H1 (cell line): ENCODE data around the gene HS6ST3. TPM values are rescaled to one million over a fixed set of nuclear protein-coding genes. Genes with fewer than 3 reads are reported as not detected.

ENCODE experiments used
- CTCF ChIA-PET: fragments of 300-600 bp; sonication (Branson Sonifier 250); formaldehyde crosslinking; loops from one replicate; lab custom pipeline; 2021; ENCODE audit not compliant: partially characterized antibody; lab: Charles Lee
- POLR2A ChIA-PET: fragments of 300-600 bp; sonication (Branson Sonifier 250); formaldehyde crosslinking; loops from one replicate; lab custom pipeline; 2021; ENCODE audit warnings: inconsistent platforms; ENCODE audit not compliant: partially characterized antibody; lab: Charles Lee
- DNase-seq, 2 experiments: peaks; one replicate each; pipeline versions ENCODE4 v3.0.0 to v3.0.0-alpha.2; 2010 to 2022; ENCODE audit warnings: low spot score in 2 of 2, low read depth in 1 of 2, mixed read lengths in 1 of 2
- FAIRE-seq: peaks from 2 replicates; lab custom pipeline; 2011; peaks lifted over from hg19 to GRCh38; lab: Jason Lieb, UNC
- H2AFZ ChIP-seq: 2 replicates; pipeline ENCODE4 v1.8.1; 2012; ENCODE audit warnings: low read length, inconsistent platforms
- H2AK5ac ChIP-seq: 2 replicates; pipeline ENCODE4 v1.6.1; 2013; ENCODE audit warnings: low read depth, low read length
- H2BK120ac ChIP-seq: replicated peaks from 2 replicates; pipeline ENCODE3; 2013; ENCODE audit warnings: low read depth, low read length, inconsistent platforms
- H2BK12ac ChIP-seq: 2 replicates; pipeline ENCODE4 v1.6.1; 2013; ENCODE audit warnings: low read depth, low read length
- H2BK15ac ChIP-seq: 2 replicates; pipeline ENCODE4 v1.6.1; 2013; ENCODE audit warnings: low read length
- H2BK20ac ChIP-seq: 2 replicates; pipeline ENCODE4 v1.6.1; 2013; ENCODE audit warnings: low read length
- H2BK5ac ChIP-seq: 2 replicates; pipeline ENCODE4 v1.6.1; 2013; ENCODE audit warnings: low read depth, low read length
- H3K14ac ChIP-seq: 2 replicates; pipeline ENCODE4 v1.6.1; 2013; ENCODE audit warnings: inconsistent platforms; ENCODE audit not compliant: insufficient read length
- H3K18ac ChIP-seq: 2 replicates; pipeline ENCODE4 v1.6.1; 2013; ENCODE audit warnings: low read length; ENCODE audit errors: extremely low read depth
- H3K23ac ChIP-seq: 2 replicates; pipeline ENCODE4 v1.6.1; 2013; ENCODE audit warnings: inconsistent platforms; ENCODE audit not compliant: insufficient read length
- H3K23me2 ChIP-seq: 2 replicates; pipeline ENCODE4 v1.6.1; 2013; ENCODE audit warnings: low read depth, low read length
- H3K27ac ChIP-seq: 2 replicates; pipeline ENCODE4 v1.6.1; 2011; ENCODE audit warnings: low read depth, low read length, inconsistent platforms
- H3K27me3 ChIP-seq, 4 experiments: replicated peaks in 1 of 4; 1 replicate in 1 of 4; 2 replicates in 3 of 4; pipeline versions ENCODE4 v1.6.1 to v1.8.1; 2011 to 2013; ENCODE audit warnings: low read length in 3 of 4, mild to moderate bottlenecking in 3 of 4, inconsistent platforms in 2 of 4, mixed read lengths in 2 of 4, moderate library complexity in 1 of 4; ENCODE audit not compliant: control insufficient read depth in 3 of 4, insufficient read depth in 3 of 4; ENCODE audit errors: extremely low read depth in 1 of 4
- H3K36me3 ChIP-seq, 4 experiments: 2 replicates each; pipeline versions ENCODE4 v1.6.1 to v1.8.1; 2011 to 2013; ENCODE audit warnings: mild to moderate bottlenecking in 4 of 4, low read length in 3 of 4, moderate library complexity in 2 of 4, control low read depth in 1 of 4, inconsistent platforms in 1 of 4; ENCODE audit not compliant: insufficient read depth in 4 of 4, control insufficient read depth in 2 of 4
- H3K4ac ChIP-seq: replicated peaks from 2 replicates; pipeline ENCODE3; 2013; ENCODE audit warnings: low read length, low read depth, mixed read lengths, inconsistent platforms; ENCODE audit not compliant: insufficient read length
- H3K4me1 ChIP-seq, 4 experiments: replicated peaks in 1 of 4; 1 replicate in 1 of 4; 2 replicates in 3 of 4; pipeline versions ENCODE4 v1.6.1 to v1.8.1; 2011 to 2013; ENCODE audit warnings: low read length in 3 of 4, inconsistent platforms in 2 of 4, mixed read lengths in 1 of 4; ENCODE audit not compliant: insufficient read depth in 4 of 4, control insufficient read depth in 3 of 4
- H3K4me2 ChIP-seq, 2 experiments: 2 replicates each; pipeline versions ENCODE4 v1.6.1 to v1.8.1; 2011 to 2013; ENCODE audit warnings: low read depth in 2 of 2, low read length in 2 of 2, control low read depth in 1 of 2, inconsistent platforms in 1 of 2, mild to moderate bottlenecking in 1 of 2; ENCODE audit not compliant: insufficient read depth in 1 of 2
- H3K4me3 ChIP-seq, 4 experiments: fragments of 200-600, 300-600 bp in 1 of 4; sonication (generic), shearing (Covaris generic), sonication (Bioruptor Twin) in 1 of 4; 2 replicates each; pipeline versions ENCODE4 v1.5.1 to v1.8.1; 2011 to 2016; ENCODE audit warnings: low read length in 4 of 4, low read depth in 3 of 4, control low read depth in 2 of 4, inconsistent platforms in 2 of 4, mild to moderate bottlenecking in 2 of 4, mixed read lengths in 1 of 4, moderate library complexity in 1 of 4; ENCODE audit not compliant: insufficient read depth in 2 of 4; ENCODE audit errors: extremely low read depth in 1 of 4
- H3K56ac ChIP-seq: replicated peaks from 2 replicates; pipeline ENCODE3; 2013; ENCODE audit warnings: low read depth, mild to moderate bottlenecking, mixed read lengths, low read length, inconsistent platforms; ENCODE audit not compliant: insufficient read length
- H3K79me1 ChIP-seq: 2 replicates; pipeline ENCODE4 v1.6.1; 2013; ENCODE audit warnings: low read depth, low read length, control low read depth
- H3K79me2 ChIP-seq, 2 experiments: 2 replicates each; pipeline versions ENCODE4 v1.6.1 to v1.8.1; 2012 to 2013; ENCODE audit warnings: low read length in 2 of 2, mild to moderate bottlenecking in 2 of 2, inconsistent platforms in 1 of 2; ENCODE audit not compliant: insufficient read depth in 2 of 2, control insufficient read depth in 1 of 2
- H3K9ac ChIP-seq, 4 experiments: replicated peaks in 1 of 4; 1 replicate in 1 of 4; 2 replicates in 3 of 4; pipeline versions ENCODE4 v1.6.1 to v1.8.1; 2011 to 2013; ENCODE audit warnings: low read depth in 3 of 4, low read length in 3 of 4, control low read depth in 2 of 4, mild to moderate bottlenecking in 2 of 4, moderate library complexity in 2 of 4, inconsistent platforms in 1 of 4; ENCODE audit errors: extremely low read depth in 1 of 4
- H3K9me3 ChIP-seq, 2 experiments: 2 replicates each; pipeline versions ENCODE4 v1.6.1 to v1.8.1; 2012 to 2013; ENCODE audit warnings: mild to moderate bottlenecking in 2 of 2, moderate library complexity in 2 of 2, control low read depth in 1 of 2, inconsistent platforms in 1 of 2, low read depth in 1 of 2, low read length in 1 of 2, mixed read lengths in 1 of 2; ENCODE audit not compliant: insufficient read depth in 2 of 2
- H4K20me1 ChIP-seq, 2 experiments: replicated peaks in 1 of 2; 2 replicates each; pipeline versions ENCODE3 to v1.8.1; 2011 to 2013; ENCODE audit warnings: inconsistent platforms in 2 of 2, low read length in 2 of 2, mild to moderate bottlenecking in 1 of 2; ENCODE audit not compliant: insufficient read depth in 2 of 2, control insufficient read depth in 1 of 2
- H4K5ac ChIP-seq: 2 replicates; pipeline ENCODE4 v1.6.1; 2013; ENCODE audit warnings: low read length, low read depth, mixed read lengths, inconsistent platforms; ENCODE audit not compliant: insufficient read length
- H4K8ac ChIP-seq: 2 replicates; pipeline ENCODE4 v1.8.0; 2013; ENCODE audit warnings: mild to moderate bottlenecking, moderate library complexity, low read length, inconsistent platforms; ENCODE audit not compliant: insufficient read depth; ENCODE audit errors: extremely low read depth
- H4K91ac ChIP-seq: replicated peaks from 2 replicates; pipeline ENCODE3; 2013; ENCODE audit warnings: low read length, mixed read lengths, inconsistent platforms; ENCODE audit not compliant: insufficient read length
- ASH2L ChIP-seq: fragments of 200-600, 300-600 bp; sonication (generic); IDR thresholded peaks from one replicate; pipeline ENCODE4 v1.7.1; 2017; ENCODE audit warnings: low read length
- BACH1 ChIP-seq: IDR thresholded peaks from 2 replicates; pipeline ENCODE4 v1.6.1; 2012; ENCODE audit warnings: low read length, improper control_type of control experiment
- FOSL1 ChIP-seq: IDR thresholded peaks from 2 replicates; pipeline ENCODE4 v1.6.1; 2011; ENCODE audit warnings: mild to moderate bottlenecking, low read depth, low read length, moderate library complexity; ENCODE audit not compliant: insufficient read depth
- HDAC6 ChIP-seq: IDR thresholded peaks from one replicate; pipeline ENCODE4 v1.7.1; 2012; ENCODE audit warnings: low read depth, mild to moderate bottlenecking, inconsistent platforms, low read length, moderate library complexity
- KDM1A ChIP-seq: fragments of 200-600, 300-600 bp; sonication (generic); IDR thresholded peaks from 2 replicates; pipeline ENCODE4 v1.7.1; 2016; ENCODE audit warnings: mild to moderate bottlenecking, low read length, borderline replicate concordance
- KDM4A ChIP-seq: IDR thresholded peaks from one replicate; pipeline ENCODE4 v1.7.1; 2012; ENCODE audit warnings: low read depth, mild to moderate bottlenecking, moderate library complexity, low read length, inconsistent platforms; ENCODE audit not compliant: severe bottlenecking
- PHF8 ChIP-seq: fragments of 200-600 bp; sonication (generic); conservative IDR thresholded peaks from 2 replicates; pipeline ENCODE4 v1.7.1; 2012; ENCODE audit warnings: low read depth, mild to moderate bottlenecking, inconsistent platforms, low read length, moderate library complexity
- POLR2A ChIP-seq, 2 experiments: IDR thresholded peaks; 1 replicate in 1 of 2; 2 replicates in 1 of 2; pipeline ENCODE4 v1.6.1; 2011; ENCODE audit warnings: low read depth in 2 of 2, low read length in 2 of 2, mild to moderate bottlenecking in 2 of 2; ENCODE audit errors: control extremely low read depth in 1 of 2
- POLR2AphosphoS5 ChIP-seq: IDR thresholded peaks from 2 replicates; pipeline ENCODE4 v1.6.1; 2011; ENCODE audit warnings: low read depth, low read length
- RAD21 ChIP-seq, 2 experiments: IDR thresholded peaks in 1 of 2; conservative IDR thresholded peaks in 1 of 2; 2 replicates each; pipeline ENCODE4 v1.6.1; 2011; ENCODE audit warnings: low read depth in 2 of 2, low read length in 2 of 2, improper control_type of control experiment in 1 of 2, inconsistent platforms in 1 of 2, mild to moderate bottlenecking in 1 of 2, moderate library complexity in 1 of 2
- SUZ12 ChIP-seq: fragments of 200-600 bp; sonication (generic); IDR thresholded peaks from 2 replicates; pipeline ENCODE4 v1.6.1; 2012; ENCODE audit warnings: mild to moderate bottlenecking, inconsistent platforms, low read length, moderate library complexity, mixed read lengths
- ZNF274 ChIP-seq: IDR thresholded peaks from 2 replicates; pipeline ENCODE4 v1.7.0; 2012; ENCODE audit warnings: low read length, borderline replicate concordance; ENCODE audit errors: extremely low read depth
- whole genome bisulfite sequencing, 2 experiments: shearing (Covaris generic) in 1 of 2; methylation state at CpG; one replicate each; pipeline versions ENCODE4 v1.1.6 to v1.1.7; 2013 to 2015; ENCODE audit warnings: low lambda C conversion rate in 2 of 2, mixed read lengths in 2 of 2, inconsistent platforms in 1 of 2, low coverage in 1 of 2, missing lambda C conversion rate in 1 of 2; ENCODE audit not compliant: insufficient replicate concordance in 2 of 2, insufficient coverage in 1 of 2, insufficient read length in 1 of 2; ENCODE audit errors: extremely low coverage in 1 of 2, missing lambda C conversion rate in 1 of 2; 5-methylcytosine and 5-hydroxymethylcytosine counted together
- polyA plus RNA-seq, 7 experiments: library from polyadenylated mRNA; depleted of rRNA in 3 of 7; stranded (reverse) in 5 of 7; unstranded in 2 of 7; fragments of >200 nt in 5 of 7; fragments of 200-250 nt in 2 of 7; gene quantifications; 1 replicate in 5 of 7; 2 replicates in 1 of 7; 4 replicates in 1 of 7; pipeline versions ENCODE4 v1.2.1 to v1.2.3, GENCODE V29; 2011 to 2013; ENCODE audit warnings: missing spikeins in 2 of 7, mixed read lengths in 2 of 7
- total RNA-seq: library from RNA; stranded (reverse); fragmentation: NEBNext Ultra II Directional; extraction: Animal tissue kit (Norgen Biotek cat#: 25700); gene quantifications from 2 replicates; pipeline ENCODE4 v1.2.1, GENCODE V29; 2021

HS6ST3 gene
- total and polyA plus RNA-seq, 2 of the 8 experiments (the other 6 are each of a cell fraction or from before 2014, with no cell fraction given), result 0.45 to 1.2 TPM

DNA sequence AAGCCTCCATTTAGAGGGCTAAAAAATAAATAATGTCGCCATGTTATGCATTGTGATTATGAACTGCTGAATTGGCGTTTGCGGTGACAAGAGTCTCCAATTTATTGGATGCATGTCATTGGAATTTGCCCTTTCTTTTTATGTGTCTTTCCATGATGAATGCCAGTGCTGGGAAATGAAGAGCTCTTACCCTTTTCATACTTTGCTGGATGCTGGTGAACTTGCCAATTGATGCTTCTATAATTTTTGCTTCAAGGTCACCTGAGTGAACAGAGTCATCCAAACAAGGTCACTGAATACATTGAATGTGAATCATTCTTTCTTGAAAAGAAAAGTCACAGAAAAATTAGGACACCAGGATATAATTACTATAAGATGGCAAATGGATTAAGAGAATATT, 556.2 kb downstream of the HS6ST3 start:
- no peaks in the 10 kb centered on the region for H3K23me2 ChIP-seq
- H4K91ac ChIP-seq, result no peak overlapping the region
- H3K27ac ChIP-seq, result no peak overlapping the region
- H4K5ac ChIP-seq, result no peak overlapping the region
- H2AFZ ChIP-seq, result no peak overlapping the region
- H4K20me1 ChIP-seq, result no peaks in the 10 kb centered on the region
- no peak overlapping the region for H3K4me3 ChIP-seq
- no peak overlapping the region for H2AK5ac ChIP-seq
- FAIRE-seq, result no peak
- no peak for DNase-seq
- no peaks in the 10 kb centered on the region for H3K27me3 ChIP-seq
- no peak overlapping the region for H2BK12ac ChIP-seq
- ChIA-PET CTCF (no interaction called here), POLR2A (no interaction called here)
- 96% methylated on average over 3 of the region's 3 CpGs; no CpG with 5 or more reads in 1 of the 2 experiments for WGBS, 2 experiments
- H2BK120ac ChIP-seq, result no peak overlapping the region
- H3K4me2 ChIP-seq, result no peak overlapping the region
- H3K79me2 ChIP-seq, result no peaks in the 10 kb centered on the region
- H3K9me3 ChIP-seq, result 0 out of 4 replicates have a peak, but pooled peaks cover 0 to 3% of the 10 kb centered on the region in 2 experiments
- no peak overlapping the region for H3K23ac ChIP-seq
- no peak overlapping the region for H3K4ac ChIP-seq
- H3K18ac ChIP-seq, result no peak overlapping the region
- H3K4me1 ChIP-seq, result no peaks in the 10 kb centered on the region
- H3K79me1 ChIP-seq, result no peaks in the 10 kb centered on the region
- H3K9ac ChIP-seq, result no peak overlapping the region
- H4K8ac ChIP-seq, result no peak overlapping the region
- no peaks in the 10 kb centered on the region for H3K36me3 ChIP-seq
- no peak overlapping the region for H3K14ac ChIP-seq
- H2BK20ac ChIP-seq, result no peak overlapping the region
- no peak overlapping the region for H2BK5ac ChIP-seq
- H2BK15ac ChIP-seq, result no peak overlapping the region
- H3K56ac ChIP-seq, result no peak overlapping the region
- TF ChIP-seq KDM1A (no peak), ZNF274 (no peak), HDAC6 (no peak), RAD21 (IDR thresholded peaks at IDR 0.05 in 1 of 2, conservative IDR thresholded peaks at IDR 0.05 in 1 of 2; ENCODE audit: low read depth in 2 of 2, low read length in 2 of 2) (no peak), ASH2L (no peak), KDM4A (no peak), POLR2AphosphoS5 (no peak), POLR2A (IDR thresholded peaks at IDR 0.05; ENCODE audit: control extremely low read depth in 1 of 2, low read depth in 2 of 2, low read length in 2 of 2) (no peak), PHF8 (no peak), SUZ12 (no peak), FOSL1 (no peak), BACH1 (no peak)
